Daoy (cell line): ENCODE measurements around the gene HJURP. TPM values are rescaled to one million over a fixed set of nuclear protein-coding genes. Genes with fewer than 3 reads are reported as not detected.

Experiments
- DNase-seq: peaks from one replicate; pipeline ENCODE4 v3.0.0-alpha.2; 2015; ENCODE audit warnings: low read depth
- total RNA-seq: library from RNA; depleted of rRNA; stranded (reverse); fragments of >200 nt; shearing (Covaris generic); gene quantifications from 2 replicates; pipeline ENCODE4 v1.2.3, GENCODE V29; 2014

Gene HJURP
- total RNA-seq, 1 experiment from 2014 or later = 86.3 TPM

DNA sequence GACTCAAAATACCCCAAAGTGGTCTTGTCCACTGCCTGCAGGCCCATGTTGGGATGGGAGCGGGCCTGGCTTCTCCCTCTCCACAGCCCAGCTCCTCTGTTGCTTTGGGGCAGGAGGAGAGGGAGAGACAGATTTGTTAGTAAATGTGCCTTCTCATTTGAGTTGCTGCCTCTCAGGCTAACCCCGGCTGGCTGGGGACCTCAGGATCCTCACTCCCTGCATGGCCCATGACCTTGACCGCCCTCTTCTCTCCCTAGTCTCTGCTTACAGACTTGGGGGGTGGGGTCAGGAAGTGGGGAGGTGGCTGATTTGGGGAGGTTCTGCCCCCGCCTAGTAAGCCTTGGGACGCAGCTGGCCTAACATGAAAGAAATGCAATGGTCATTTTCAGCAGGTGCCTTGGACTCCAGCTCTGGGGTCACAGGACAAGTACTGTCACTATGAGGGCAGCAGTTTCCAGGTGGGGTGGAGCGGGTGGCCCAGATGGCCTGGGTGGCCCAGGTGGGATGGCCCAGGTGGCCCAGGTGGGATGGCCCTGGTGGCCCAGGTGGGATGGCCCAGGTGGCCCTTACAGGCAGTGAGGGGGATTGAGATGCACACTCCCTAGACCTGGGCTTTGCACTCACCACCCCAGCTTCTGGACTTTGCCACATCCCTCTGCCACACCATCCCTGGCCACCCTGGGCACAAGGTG, 24.1 kb downstream of the HJURP start:
- DNase-seq = no peak

DNA sequence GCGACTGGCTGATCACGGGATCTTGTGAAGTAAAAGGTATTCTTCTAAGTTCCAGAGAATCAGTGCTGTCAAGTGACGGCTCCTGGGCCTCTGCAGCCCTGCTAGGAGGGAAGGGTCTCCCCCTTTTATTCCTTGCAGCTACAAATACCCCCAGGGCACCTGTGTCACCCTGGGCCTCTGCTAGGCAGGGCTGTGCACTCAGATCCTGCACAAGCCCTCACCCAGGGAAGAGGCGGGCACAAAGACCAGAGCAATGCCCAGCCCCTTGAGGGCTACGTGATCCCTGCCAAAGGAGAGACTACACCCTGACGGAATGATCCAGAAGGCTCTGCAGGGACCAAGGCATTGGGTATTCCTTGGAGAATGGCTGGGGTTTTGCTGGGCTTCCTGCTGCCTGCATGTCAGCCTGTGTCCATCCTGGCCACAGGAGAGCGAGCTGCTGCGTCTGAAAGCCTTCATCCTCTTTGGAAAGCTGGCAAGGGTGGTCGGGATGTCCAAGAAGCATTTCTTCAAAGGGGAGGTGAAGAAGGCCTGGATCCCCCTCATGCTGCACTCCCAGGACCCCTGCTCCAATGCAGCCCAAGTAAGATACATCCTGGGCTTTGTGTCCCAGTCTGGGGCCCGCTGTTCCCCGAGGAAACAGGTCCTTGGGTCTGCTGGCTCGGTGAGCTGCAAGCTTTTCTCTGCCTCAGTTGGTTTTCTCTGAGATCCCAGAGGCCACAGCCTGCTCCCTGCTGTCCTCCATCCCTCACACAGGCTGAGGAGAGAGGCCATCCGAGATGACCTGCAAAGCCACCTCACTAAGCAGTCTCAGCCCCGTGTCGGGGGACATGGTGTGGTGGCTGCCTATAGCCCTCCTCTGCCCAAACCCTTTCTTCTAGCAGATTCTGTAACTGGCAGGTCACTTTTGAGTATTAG, 24.9 kb downstream of the HJURP start:
- no peak for DNase-seq

DNA sequence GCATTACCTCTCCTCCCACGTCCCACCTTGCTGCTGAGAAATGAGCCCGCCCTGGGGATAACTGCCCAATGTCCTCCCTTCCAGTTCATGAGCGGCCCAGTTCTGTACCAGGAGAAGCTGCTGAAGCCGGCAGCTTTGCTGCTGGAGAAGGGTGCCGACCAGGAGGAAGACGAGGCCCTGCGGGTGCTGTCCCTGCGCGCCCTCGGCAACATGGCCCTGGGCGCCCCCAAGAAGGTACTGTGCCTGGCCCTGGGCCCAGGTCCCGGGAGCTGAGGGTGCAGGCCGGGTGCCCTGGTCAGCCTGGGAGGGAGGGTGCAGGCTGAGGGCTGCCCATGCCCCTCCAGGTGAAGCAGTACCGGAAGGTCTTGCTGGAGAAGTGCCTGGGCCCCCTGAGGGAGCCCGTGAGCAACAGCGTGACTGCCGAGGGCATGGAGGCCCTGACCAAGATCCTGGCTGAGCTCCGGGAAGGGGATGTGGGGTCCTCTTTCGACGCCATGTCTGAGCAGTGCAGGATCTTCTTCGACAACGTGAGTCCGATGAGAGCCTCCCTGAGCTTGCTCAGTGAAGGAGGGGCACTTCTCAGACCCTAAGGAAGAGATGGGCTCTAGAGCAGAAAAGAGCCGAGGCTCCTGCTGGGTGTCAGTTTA, 25.7 kb downstream of the HJURP start:
- DNase-seq = no peak

DNA sequence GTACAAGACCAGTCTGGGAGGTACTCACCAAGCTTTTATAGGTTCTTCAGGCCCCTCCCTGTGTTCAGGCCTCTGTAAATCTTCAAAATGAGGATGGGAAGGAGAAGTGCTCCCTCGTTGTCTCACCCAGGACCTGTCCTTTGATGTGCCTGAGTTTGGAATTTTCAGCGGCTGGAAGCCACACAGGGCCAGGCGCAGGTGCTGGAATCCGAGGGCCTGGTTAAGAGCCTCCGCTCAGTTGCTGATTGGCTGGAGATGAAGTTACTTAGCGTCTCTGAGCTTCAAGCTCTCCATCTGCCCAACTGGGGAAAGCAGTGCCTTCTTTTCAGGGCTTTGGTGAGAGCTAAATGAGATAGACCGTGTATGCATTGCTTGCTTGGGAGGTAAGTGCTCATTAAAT, 30.0 kb downstream of the HJURP start:
- DNase-seq = no peak

DNA sequence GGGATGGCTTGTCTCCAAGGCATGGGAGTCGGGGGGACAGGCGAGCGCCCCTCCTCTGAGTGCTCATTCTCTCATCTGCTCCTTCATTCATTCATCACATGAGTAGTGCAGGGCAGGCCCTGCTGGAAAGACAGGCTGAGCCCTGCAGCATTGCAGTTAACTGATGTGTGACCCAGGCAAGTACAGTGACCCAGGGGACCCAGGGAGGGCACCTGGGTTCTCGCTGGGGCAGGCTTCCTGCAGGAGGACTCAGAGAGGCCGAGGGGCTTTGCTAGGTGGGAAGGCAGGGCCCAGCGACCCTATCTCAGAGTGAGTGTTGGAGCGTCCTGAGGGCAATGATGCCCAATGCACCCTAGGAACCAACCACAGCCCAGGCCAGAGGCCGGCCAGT, 30.6 kb downstream of the HJURP start:
- DNase-seq = no peak

DNA sequence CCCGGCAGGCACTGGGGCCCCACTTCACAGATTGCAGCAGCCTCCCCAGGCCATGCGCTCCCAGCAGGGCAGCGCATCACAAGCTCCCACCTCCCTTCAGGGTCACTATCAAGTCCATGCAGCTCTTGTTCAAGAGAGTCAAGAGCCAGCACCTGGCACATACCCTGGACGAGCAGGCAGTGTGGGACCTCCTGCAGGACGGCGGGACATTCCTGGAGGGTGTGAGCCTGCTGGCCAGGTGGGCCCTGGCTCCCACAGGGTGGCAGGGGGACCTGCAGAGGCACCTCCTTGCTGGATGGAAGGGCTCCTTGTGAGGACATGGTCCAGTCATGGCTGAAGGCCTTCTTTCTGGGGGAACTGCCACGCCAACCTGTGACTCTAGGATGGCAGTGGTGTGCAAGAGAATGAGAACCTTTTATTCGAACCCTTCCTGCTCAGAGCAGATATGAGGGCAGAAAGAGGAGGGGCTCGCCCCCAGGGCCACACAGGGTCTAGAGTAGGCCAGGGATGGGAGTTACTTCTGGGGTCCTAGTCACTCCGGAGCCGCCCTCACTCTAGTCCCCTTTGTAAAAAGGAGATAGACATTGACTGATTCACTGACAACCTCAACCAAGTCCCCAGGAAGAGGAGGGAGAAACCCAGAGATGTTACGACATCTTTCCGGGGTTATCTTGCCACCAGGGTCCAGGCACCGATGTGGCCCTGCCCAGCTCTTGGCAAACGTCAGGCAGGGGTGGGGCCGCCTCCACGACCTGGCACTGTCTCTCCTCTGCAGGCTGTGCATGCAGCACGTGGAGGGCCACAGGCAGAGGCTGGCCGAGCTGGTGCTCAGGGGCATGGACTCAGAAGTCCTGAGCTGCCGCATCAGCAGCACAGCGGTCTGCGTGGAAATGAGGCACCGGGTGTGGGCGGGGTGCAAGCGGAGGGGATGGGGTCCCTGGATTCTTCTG, 31.3 kb downstream of the HJURP start:
- no peak for DNase-seq

DNA sequence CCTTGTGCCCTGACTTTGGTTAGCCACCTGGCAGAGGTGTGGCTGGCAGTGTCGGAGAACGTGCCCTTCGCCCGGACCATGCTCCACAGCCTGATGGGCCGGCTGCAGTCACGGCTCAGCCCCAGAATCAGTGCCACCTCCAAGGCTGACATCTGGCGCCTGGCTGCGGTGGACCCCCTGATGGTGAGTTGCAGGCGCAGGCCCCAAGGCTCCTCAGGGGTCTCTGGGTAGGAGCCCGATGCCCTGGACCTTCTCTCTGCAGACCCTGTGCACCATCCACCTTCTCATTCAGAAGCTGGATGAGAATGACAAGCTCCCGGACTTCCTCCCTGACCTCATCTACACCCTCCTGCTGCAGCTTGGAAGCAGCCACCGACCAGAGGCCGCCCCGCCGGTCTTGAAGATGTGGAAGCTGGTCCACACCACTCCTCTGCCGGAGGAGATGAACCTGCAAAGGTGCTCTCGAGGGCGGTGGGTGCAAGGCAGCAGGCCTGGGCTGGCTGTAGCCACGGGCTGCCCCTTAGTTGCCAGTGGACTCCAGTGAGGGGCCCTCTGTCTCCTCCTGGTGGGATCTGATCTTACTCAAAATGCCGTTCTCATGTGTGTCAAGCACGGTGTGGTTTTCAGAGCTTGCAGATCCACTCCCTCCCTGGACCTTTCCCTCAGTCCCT, 32.1 kb downstream of the HJURP start:
- DNase-seq = no peak

DNA sequence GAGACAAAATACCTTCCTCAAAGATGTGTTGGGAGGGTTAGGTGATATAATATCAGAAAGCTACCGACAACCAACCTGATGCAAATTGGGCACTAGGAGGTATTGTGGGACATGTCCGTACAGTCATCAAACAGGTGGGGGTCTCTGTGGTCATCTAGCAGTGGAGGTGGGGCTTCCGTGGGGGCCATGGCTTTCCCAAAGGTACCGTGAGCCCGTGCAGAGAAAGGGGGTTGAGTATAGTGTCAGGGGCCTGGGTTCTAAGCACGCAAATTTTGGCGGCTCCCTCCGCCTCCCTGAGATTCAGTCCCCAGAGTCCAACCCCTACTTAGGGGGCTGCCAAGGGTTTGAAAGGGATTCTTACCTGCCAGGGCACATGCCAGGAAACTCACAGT, 32.6 kb downstream of the HJURP start:
- no peak for DNase-seq

DNA sequence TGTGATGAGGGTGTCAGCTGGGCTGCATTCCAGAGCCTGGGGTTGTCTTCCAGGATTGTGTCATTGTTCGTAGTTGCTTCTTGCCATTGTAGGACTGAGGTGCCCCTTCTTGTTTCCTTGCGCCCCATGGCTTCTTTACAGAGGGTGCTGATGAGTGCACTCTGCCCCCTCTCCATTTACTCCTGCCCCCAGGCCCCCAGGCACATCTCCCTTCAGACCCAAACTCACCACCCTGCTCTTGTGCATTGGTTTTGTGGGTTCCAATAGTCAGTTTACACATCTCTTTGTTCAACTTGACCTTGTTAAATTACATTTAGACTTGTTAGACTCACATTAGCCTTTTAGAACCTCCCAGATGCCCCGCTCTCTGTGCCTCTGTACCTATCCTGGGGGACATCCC, 33.1 kb downstream of the HJURP start:
- DNase-seq = no peak

DNA sequence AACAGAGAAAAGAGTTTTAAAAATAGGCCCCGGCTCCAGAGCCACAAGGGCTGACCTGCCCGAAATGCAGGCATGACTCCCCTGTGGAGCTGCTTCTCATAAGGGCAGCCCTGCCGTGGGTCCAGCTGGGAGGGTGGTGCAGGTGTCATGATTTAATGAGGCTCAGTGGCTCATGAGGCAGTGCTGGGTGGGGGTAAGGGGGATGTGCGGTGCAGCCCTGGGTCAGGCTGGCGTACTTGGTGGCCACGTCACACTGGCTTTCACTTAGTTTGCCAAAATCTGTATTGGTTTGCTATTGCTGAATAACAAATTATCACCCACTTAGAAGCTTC, 33.6 kb downstream of the HJURP start:
- no peak for DNase-seq

DNA sequence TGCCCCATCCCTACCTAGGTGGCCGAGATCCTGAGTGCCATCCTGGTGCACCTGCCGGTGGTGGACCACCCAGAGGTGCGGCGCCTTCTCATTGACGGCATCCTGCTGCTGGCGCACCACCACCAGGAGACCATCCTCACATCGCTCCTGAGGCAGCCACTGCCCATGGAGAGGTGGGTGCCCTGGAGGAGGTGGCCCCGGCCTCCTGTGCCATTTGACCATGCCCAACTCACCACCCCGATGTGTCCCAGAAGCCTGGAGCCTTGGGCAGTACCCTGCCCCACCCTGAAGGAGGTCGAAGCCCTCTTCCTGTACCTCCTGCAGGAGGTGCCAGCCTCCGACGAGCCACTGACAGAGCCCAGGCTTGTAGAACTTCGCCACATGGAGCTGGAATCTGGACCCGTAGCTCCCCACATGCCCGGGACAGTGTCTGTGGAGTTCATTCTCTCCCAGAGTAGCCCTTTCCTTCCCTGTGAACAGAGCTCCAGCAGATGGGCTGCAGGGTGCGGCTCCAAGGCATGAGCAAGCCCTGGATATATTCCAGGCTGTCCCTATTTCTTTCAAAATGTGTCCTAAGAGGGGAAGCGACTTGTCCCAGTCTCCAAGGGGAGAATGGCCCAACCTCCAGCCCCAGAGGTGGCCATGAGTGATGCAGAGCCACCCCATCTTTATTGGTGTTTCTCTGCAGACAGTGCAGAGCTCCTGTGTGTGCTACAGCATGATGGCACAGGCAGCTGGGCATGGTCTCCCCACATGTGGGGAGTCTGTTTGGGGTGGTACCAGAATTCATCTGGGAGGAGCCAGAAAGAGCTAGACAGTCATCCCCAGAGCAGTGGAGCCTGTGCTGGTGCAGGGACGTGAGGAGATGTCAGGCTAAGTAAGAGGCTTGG, 34.2 kb downstream of the HJURP start:
- no peak for DNase-seq

DNA sequence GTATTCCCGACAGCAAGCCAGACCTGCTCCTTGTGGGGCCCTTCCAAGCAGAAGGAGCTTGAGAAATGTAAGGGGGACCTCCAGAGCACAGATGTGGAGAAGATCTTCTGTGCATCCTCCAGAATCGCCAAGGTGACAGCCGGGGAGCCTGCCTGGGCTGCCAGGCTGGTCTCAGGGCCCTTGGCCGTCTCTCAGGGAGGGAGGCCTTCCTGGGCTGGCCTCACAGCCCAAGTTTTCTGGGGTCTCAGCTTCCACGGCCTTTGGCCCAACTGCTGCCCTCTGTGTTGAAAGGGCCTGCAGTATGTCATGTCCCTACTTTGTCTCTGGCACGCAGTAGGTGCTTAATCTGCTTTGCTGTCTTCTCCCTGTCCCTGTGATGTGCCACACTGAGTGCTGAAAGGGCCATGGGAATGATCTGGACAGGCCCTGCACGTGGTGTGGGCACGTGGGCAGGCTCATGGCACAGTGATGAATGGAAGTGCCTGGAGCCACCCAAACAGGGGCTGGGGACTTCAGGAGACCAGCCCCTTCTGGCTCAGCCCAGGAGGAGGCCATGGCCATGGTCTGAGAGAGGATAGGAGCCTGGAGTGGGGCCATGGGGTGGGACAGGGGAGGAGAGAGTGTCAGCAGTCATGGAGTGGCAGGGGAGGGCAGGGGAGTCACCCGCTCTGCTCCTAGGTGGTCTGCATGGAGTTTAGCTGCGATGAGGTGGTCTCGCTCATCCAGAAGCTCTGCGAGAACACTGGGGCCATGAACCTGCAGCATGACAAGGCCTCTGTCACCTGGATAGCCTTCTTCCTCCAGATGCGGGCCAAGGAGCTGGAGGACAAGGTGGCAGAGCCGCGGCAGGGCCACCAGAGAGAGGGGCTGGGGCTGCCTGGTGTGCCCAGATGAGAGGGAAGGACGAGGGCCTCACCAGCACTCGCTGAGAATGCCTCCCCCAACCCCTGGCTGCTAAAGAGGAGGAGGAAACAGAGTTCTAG, 35.4 kb downstream of the HJURP start:
- DNase-seq = no peak

DNA sequence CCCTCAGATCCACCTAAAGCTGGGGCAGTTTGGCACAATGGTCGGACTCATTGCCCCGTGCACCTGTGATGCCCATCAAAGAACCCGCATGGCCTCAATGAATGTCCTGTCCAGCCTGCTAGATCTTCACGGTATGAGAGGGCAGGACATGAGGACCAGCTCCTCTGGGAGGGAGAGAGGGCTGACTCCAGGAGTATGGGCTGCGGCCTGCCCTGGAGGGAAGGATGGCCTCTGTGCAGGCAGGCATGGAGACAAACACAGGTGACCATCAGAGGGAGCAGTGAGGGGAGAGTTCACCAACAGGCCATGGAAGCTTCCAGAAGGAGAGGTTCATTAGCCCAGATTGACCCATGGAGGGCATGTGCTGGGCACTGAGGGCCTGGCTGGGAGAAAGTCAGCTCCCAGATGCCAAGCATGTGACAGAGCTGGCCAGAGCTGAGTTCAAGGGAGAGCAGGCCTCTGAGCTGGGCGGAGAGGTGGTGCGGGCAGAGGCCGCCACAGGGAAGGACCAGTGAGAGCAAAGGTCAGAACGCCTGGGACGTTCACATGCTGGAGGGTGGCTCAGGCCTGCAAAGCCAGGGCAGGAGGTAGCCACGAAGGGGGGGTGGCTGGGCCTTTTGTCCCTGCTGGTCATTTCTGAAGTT, 36.2 kb downstream of the HJURP start:
- DNase-seq = no peak

DNA sequence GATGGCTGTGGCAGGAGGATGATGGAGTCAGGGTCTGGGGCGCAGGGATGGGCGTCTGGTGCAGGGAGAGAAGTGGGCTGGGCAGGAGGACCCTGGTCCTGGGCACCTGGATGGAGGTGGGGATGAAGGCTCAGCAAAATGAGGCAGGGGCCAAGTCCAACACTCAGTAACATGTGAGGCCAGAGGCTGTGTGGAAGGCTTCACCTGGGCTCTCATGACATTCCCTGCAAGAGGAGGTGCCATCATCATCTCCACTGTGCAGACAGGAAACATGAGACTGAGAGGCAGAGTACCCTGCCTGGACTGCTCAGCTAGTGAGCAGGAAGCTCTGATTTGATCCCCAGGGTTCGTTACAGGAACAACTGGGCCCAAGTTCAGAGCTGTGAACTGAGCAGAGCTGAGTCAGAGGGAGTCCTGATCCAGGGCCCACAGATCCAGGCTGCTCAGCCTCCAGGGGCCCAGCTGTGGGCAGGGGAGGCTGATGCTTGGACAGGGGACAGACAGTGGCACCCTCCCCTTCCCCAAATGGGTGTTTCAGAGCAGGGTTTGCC, 36.9 kb downstream of the HJURP start:
- DNase-seq = peak; percentile 49

DNA sequence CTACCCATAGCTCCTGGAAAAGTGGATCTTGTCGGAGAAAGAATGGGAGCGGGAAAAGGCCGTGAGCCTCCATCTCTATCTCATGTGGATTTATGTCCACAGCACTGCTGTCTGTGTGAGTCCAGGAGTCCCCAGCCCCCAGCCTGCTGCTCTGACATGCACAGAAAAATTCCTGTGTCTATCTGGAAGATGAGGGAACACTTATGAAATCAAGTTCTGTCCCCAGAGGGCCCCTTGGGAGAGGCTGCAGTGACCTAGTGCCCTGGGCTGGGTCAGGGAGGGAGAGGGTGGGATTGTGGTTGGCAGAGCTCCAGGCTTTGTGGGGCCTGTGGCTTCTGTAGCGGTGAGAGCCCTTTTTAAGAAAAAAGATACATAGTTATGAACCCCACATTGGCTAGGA, 37.6 kb downstream of the HJURP start:
- DNase-seq = no peak

DNA sequence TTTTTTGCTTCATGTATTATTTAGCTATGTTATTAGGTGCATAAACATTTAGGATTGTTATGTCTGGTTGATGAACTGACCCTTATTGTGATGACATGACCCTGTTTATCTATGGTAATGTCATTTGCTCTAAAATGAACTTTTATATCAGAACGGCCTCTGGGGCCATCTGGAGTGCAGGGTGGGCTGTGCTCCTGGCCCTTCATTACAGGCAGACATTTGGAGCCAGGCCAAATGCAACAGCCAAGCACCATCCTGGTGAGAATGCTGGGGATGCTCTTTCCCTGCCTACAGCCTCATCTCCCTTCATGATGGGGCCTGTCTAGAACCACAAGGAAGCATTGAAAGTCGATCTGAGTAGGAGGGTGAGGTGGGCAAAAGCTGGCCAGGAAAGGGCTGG, 38.0 kb downstream of the HJURP start:
- peak; percentile 34 for DNase-seq

DNA sequence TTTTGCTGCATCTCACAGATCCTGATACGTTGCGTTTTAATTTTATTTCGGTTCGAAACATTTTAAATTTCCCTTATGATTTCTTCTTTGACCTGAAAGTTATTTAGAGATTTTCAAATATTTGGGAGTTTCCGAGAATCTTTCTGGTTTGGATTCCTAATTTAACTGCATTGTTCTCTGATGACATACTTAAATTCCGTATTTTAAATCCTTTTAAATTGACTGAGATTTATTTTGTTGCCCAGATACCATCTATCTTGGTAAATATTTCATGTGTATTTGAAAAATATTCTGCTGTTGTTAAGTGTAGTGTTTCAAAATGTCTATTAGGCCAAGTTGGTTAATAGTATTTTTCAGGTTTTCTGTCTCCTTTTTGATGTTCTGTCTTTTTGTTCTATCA, 38.5 kb downstream of the HJURP start:
- DNase-seq = no peak
